K562 (cell line): ENCODE data around the gene OR11A1. TPM values are rescaled to one million over a fixed set of nuclear protein-coding genes. Genes with fewer than 3 reads are reported as not detected.

Experiments used
- EZH2 ChIP-seq: IDR thresholded peaks from 2 replicates; pipeline ENCODE4 v1.6.1; 2012; ENCODE audit warnings: low read depth, mild to moderate bottlenecking, inconsistent platforms, low read length, borderline replicate concordance
- FOSL1 ChIP-seq: fragments of 200-800 bp; sonication (Bioruptor generic); conservative IDR thresholded peaks from 2 replicates; pipeline ENCODE4 v1.6.1; 2016; ENCODE audit warnings: missing genetic modification characterization, missing compliant biosample characterization
- GTF2F1 ChIP-seq: IDR thresholded peaks from 2 replicates; pipeline ENCODE4 v1.6.1; 2011; ENCODE audit warnings: low read depth, low read length, improper control_type of control experiment
- HOXB6 ChIP-seq: fragments of 250-450 bp; sonication (Bioruptor Pico); IDR thresholded peaks from 2 replicates; pipeline ENCODE4 v1.5.1; 2022; ENCODE audit warnings: mild to moderate bottlenecking, borderline replicate concordance
- IFI16 ChIP-seq: fragments of 250-450 bp; sonication (Bioruptor Pico); IDR thresholded peaks from 2 replicates; pipeline ENCODE4 v2.1.2; 2022; ENCODE audit warnings: mild to moderate bottlenecking, inconsistent platforms
- NCOA1 ChIP-seq: fragments of 450-650 bp; IDR thresholded peaks from 2 replicates; pipeline ENCODE4 v1.6.1; 2016; ENCODE audit warnings: low read depth
- NR1H2 ChIP-seq: sonication (generic); formaldehyde crosslinking; IDR thresholded peaks from 2 replicates; pipeline ENCODE4 v1.4.0; 2020; ENCODE audit warnings: mild to moderate bottlenecking, missing genetic modification reagents
- POLR3A ChIP-seq: IDR thresholded peaks from 2 replicates; pipeline ENCODE4 v1.6.1; 2011; ENCODE audit warnings: borderline replicate concordance, mild to moderate bottlenecking, moderate library complexity; ENCODE audit not compliant: insufficient read length, insufficient read depth; ENCODE audit errors: extremely low read depth
- PREB ChIP-seq: sonication (generic); formaldehyde crosslinking; IDR thresholded peaks from 2 replicates; pipeline ENCODE4 v1.8.1; 2023; ENCODE audit warnings: mild to moderate bottlenecking, missing genetic modification reagents
- RBM34 ChIP-seq: fragments of 200-400 bp; formaldehyde crosslinking; IDR thresholded peaks from 2 replicates; pipeline ENCODE4 v1.6.1; 2018; ENCODE audit warnings: low read length, borderline replicate concordance; ENCODE audit not compliant: insufficient read depth
- RFX1 ChIP-seq: fragments of 450-650 bp; IDR thresholded peaks from 2 replicates; pipeline ENCODE4 v1.6.1; 2016; ENCODE audit warnings: mild to moderate bottlenecking, moderate library complexity
- RNF2 ChIP-seq: sonication (generic); IDR thresholded peaks from 2 replicates; pipeline ENCODE4 v1.6.1; 2016
- THRAP3 ChIP-seq: fragments of 450-650 bp; IDR thresholded peaks from 2 replicates; pipeline ENCODE4 v1.6.1; 2016; ENCODE audit warnings: mild to moderate bottlenecking, inconsistent platforms, borderline replicate concordance
- ZNF311 ChIP-seq: fragments of 250-450 bp; sonication (Bioruptor Pico); IDR thresholded peaks from 2 replicates; pipeline ENCODE4 v1.4.0; 2020; ENCODE audit warnings: mild to moderate bottlenecking, moderate library complexity
- ZNF316 ChIP-seq: fragments of 450-650 bp; IDR thresholded peaks from 2 replicates; pipeline ENCODE4 v1.6.1; 2016
- ZNF511 ChIP-seq: sonication (generic); formaldehyde crosslinking; IDR thresholded peaks from 2 replicates; pipeline ENCODE4 v1.8.0; 2022; ENCODE audit warnings: mild to moderate bottlenecking, missing genetic modification reagents
- ZNF668 ChIP-seq: fragments of 250-450 bp; sonication (Bioruptor Pico); IDR thresholded peaks from 2 replicates; pipeline ENCODE4 v1.8.0; 2022; ENCODE audit warnings: mild to moderate bottlenecking, inconsistent platforms
- ZSCAN29 ChIP-seq: fragments of 450-650 bp; IDR thresholded peaks from 2 replicates; pipeline ENCODE4 v1.6.1; 2017
- polyA plus RNA-seq, 8 experiments: library from polyadenylated mRNA; depleted of rRNA in 4 of 8; stranded (reverse) in 5 of 8; unstranded in 3 of 8; fragments of >200 nt; fragmentation: Nextera tagmentation in 2 of 8; fragmentation: Illumina TruSeq in 1 of 8; extraction: Ambion mirVana in 2 of 8; extraction: Trizol in 1 of 8; gene quantifications; 2 replicates each; pipeline versions ENCODE4 v1.2.1 to v1.2.3, GENCODE V29; 2011 to 2014; ENCODE audit warnings: inconsistent platforms in 1 of 8, missing spikeins in 1 of 8
- total RNA-seq, 7 experiments: library from RNA; depleted of rRNA in 6 of 7; stranded (reverse); fragments of >200 nt in 6 of 7; fragmentation: Illumina TruSeq in 2 of 7; extraction: Trizol in 2 of 7; gene quantifications; 2 replicates each; pipeline versions ENCODE4 v1.2.1 to v1.2.3, GENCODE V29; 2011 to 2021; ENCODE audit warnings: low replicate concordance in 1 of 7
- TF ChIP-seq, protein P1 (sequence below): fragments of 450-650 bp; IDR thresholded peaks from 2 replicates; pipeline ENCODE4 v1.6.1; 2016; ENCODE audit warnings: low read depth, mild to moderate bottlenecking, moderate library complexity
- TF ChIP-seq, protein P2 (sequence below): fragments of 250-450 bp; sonication (Bioruptor Pico); IDR thresholded peaks from 2 replicates; pipeline ENCODE4 v1.4.0; 2020; ENCODE audit warnings: mild to moderate bottlenecking, moderate library complexity
- TF ChIP-seq, protein P3 (sequence below), 2 experiments: IDR thresholded peaks; 2 replicates each; pipeline ENCODE4 v1.6.1; 2012; ENCODE audit warnings: improper control_type of control experiment in 2 of 2, low read depth in 2 of 2, low read length in 2 of 2, borderline replicate concordance in 1 of 2

OR11A1 gene
- total and polyA plus RNA-seq, 9 of the 15 experiments (the other 6 are each of a cell fraction or from before 2014, with no cell fraction given), result not detected

- TF ChIP-seq NCOA1, result no peak
- TF ChIP-seq POLR3A, result no peak
- no peak for TF ChIP-seq ZSCAN29
- no peak for TF ChIP-seq ZNF316
- no peak for TF ChIP-seq GTF2F1
- TF ChIP-seq ZNF311 (CRISPR knock-in tag), result no peak
- no peak for TF ChIP-seq IFI16
- no peak for TF ChIP-seq ZNF668 (CRISPR knock-in tag)
- TF ChIP-seq, protein P1, sequence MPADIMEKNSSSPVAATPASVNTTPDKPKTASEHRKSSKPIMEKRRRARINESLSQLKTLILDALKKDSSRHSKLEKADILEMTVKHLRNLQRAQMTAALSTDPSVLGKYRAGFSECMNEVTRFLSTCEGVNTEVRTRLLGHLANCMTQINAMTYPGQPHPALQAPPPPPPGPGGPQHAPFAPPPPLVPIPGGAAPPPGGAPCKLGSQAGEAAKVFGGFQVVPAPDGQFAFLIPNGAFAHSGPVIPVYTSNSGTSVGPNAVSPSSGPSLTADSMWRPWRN, result peak; percentile 88
- no peak for TF ChIP-seq EZH2
- TF ChIP-seq RNF2, result peak; percentile 91; the same call in 1 of the 2 replicates
- TF ChIP-seq RBM34, result no peak
- no peak for TF ChIP-seq ZNF511 (CRISPR knock-in tag)
- no peak for TF ChIP-seq NR1H2
- no peak for TF ChIP-seq PREB (CRISPR knock-in tag)
- no peak for TF ChIP-seq HOXB6 (CRISPR knock-in tag)
- TF ChIP-seq, protein P2, sequence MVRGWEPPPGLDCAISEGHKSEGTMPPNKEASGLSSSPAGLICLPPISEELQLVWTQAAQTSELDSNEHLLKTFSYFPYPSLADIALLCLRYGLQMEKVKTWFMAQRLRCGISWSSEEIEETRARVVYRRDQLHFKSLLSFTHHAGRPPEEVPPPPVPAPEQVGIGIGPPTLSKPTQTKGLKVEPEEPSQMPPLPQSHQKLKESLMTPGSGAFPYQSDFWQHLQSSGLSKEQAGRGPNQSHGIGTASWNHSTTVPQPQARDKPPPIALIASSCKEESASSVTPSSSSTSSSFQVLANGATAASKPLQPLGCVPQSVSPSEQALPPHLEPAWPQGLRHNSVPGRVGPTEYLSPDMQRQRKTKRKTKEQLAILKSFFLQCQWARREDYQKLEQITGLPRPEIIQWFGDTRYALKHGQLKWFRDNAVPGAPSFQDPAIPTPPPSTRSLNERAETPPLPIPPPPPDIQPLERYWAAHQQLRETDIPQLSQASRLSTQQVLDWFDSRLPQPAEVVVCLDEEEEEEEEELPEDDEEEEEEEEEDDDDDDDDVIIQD, result no peak
- TF ChIP-seq THRAP3, result no peak
- no peak; the same call in 1 of the 2 replicates for TF ChIP-seq FOSL1 (tag)
- TF ChIP-seq, protein P3, sequence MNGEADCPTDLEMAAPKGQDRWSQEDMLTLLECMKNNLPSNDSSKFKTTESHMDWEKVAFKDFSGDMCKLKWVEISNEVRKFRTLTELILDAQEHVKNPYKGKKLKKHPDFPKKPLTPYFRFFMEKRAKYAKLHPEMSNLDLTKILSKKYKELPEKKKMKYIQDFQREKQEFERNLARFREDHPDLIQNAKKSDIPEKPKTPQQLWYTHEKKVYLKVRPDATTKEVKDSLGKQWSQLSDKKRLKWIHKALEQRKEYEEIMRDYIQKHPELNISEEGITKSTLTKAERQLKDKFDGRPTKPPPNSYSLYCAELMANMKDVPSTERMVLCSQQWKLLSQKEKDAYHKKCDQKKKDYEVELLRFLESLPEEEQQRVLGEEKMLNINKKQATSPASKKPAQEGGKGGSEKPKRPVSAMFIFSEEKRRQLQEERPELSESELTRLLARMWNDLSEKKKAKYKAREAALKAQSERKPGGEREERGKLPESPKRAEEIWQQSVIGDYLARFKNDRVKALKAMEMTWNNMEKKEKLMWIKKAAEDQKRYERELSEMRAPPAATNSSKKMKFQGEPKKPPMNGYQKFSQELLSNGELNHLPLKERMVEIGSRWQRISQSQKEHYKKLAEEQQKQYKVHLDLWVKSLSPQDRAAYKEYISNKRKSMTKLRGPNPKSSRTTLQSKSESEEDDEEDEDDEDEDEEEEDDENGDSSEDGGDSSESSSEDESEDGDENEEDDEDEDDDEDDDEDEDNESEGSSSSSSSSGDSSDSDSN (IDR thresholded peaks at IDR 0.05; ENCODE audit: borderline replicate concordance in 1 of 2, low read depth in 2 of 2, low read length in 2 of 2), result no peak
- TF ChIP-seq RFX1, result no peak
Measured at GRCh38 chr6:29490552-29490951, 33.7 kb upstream of the OR11A1 start (continued).
